Measurements from ENCODE around the gene RAB44.

Gene RAB44

DNA sequence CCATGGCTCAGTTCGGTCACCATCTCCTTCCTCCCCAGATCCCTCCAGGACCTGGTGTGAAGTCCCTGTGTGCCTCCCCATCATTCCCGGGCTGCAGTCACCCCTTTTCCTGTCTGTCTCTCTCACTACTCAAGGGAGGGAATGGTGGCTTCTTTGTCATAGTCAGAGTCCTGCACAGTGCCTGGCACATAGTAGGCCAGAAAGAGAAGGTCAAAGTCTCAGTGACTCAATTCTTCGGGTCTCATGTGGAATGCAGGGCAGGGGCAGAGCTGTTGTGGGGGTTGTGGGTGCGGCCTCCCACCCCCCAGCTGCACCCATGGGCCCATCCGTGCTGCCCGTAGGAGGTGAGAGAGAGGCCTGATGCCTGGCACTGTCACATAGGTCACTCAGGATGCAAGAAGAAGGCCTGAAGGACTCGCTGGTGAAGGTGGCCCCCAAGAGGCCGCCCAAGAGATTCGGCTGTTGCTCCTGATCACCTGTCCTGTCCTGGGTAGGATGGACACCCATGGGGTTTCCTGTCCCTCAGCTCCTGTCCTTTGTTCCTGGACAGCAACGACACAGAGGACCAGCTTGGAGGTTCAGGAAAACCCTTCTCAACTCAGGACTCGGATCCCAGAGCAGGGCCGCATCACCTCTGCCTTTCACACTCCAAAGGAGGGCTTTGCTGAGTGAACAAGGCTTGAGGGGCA is 34.1 kb downstream of the RAB44 start:
- DNase-seq = no peak

DNA sequence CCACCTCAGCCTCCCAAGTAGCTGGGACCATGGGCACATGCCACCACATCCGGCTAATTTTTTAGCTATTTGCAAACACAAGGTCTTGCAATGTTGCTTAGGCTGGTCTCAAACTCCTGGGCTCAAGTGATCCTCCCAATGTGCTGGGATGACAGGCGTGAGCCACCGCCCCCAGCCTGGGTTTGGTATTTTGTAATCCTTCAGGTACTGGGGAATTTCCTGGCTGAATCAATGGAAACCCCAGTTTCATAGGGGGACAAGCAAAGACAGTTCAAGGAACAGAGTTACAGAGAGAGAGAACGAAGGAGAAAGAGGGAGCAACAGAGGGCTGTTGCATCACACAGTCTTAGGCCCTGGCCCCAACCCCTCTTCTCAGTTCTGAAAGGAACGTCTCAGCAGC is 35.7 kb downstream of the RAB44 start:
- DNase-seq = no peak

DNA sequence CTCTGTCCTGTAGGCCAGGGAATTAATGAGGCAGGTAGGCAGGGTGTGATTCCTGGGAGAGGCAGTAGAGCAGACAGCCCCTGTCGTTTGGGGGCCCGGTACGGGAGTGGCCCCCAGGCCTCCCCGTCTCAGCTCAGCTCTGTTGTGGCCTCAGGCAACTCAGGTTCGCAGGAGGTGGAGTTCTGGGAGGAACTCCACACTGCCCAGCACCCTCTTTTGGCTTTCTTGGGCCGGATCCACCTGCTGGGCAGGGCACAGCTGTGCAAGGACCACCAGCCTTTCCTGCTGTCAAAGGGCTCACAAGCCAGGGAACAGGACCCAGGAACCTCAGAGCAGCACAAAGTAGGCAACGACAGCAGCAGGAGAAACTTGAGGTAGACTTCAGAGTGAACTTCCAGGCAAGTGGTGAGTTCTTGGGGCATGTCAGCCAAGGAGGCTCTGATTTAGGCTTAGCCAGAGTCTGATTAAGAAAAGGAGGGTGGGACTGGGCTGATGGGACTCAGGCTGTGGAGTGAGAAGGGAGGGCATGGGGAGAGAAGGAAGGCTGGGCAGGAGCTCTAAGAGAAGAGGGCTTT is 36.9 kb downstream of the RAB44 start:
- DNase-seq = no peak

DNA sequence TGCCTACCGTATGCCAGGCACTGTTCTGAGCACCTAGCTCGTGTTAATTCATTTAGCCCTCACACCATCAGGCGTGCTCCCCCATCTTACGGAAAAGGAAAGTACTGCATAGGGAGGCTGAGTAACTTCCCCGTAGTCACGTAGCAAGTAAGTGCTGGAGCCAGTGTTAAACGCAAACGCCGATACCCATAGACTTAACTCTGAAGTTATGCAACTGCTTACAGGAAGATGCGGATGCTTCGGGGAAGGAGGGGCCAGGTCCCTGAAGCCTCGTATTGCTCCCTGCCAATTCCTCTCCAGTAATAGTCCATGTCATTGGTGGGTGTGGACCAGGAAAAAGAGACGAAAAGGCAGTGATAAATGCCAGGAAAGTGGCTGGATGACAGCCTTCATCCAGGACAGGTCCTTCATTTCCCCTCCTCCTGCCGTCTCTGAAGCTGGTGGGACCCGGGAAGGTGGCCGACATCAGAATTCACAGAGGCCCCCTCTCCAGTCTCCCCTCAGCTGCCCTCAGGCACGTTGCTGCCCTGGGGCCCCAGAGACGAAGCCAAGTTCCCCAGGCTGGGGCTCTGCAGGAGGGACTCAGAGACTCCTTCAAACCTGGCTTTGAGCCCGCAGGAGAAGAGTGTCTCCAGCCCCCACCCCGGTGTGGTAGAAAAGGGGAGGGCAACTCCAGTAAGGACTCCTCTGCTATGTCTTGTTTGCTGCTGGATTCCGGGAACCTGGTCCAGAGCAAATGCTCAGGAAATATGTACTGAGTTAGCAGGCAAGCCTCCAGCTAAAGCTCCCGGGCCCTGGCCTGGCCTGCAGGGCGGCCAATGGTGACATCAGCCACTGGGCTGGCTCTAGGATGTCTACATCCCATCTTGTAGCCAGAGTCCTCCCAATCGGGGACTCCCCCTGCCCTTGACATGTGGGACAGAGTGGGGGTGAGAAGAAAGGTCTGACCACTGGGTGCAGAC is 37.8 kb downstream of the RAB44 start:
- no peak for DNase-seq

DNA sequence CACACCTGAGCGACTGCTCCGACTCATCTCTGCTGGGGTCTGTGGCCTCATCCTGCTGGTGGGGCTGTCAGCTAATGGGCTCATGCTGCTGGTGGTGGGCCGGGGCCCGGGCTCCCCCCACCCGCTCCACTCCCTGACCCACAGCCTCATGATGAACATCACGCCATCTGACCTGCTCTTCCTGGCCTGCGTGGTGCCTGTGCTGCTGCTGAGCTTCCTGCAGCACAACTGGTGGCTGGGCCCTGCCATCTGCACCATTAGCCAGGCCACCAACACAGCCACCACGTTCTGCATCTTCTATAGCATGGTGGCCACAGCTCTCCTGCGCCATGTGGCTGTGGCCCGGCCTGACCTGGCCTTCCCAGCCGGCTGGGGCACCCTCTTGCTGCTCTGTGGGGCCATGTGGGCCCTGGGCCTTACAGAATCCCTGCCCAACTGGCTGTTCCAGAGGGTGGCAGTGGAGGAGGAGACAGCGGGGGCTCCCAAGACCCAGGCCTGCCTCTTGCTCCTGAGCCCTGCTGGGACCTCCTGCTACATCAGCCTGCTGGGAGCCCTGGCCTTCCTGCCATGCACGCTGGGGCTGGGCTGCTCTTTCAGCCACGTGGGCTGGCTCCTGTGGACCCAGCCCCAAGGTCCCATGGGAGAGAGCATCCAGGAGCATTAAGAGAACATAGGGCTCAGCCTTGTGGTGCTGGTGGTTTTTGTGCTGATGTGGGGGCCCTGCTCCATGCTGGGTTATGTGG is 39.6 kb downstream of the RAB44 start:
- DNase-seq = no peak

DNA sequence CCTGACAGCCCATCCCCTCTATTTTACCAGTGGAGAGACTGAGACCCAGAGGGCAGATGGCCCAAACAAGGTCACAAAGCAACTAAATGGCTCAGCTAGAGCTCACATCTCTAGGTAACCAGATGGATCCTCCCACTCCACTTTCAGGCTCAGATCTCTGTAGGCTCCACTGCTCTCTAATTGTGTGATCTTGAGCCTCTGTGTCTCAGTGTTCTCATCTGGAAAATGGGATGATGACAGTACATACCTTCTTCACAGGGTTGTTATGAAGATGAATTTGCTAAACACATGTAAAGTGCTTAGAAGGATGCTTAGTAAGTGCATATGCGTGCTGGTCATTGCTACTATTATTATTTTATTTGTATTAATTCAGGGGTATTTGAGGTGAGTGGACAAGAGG is 40.5 kb downstream of the RAB44 start:
- no peak for DNase-seq

DNA sequence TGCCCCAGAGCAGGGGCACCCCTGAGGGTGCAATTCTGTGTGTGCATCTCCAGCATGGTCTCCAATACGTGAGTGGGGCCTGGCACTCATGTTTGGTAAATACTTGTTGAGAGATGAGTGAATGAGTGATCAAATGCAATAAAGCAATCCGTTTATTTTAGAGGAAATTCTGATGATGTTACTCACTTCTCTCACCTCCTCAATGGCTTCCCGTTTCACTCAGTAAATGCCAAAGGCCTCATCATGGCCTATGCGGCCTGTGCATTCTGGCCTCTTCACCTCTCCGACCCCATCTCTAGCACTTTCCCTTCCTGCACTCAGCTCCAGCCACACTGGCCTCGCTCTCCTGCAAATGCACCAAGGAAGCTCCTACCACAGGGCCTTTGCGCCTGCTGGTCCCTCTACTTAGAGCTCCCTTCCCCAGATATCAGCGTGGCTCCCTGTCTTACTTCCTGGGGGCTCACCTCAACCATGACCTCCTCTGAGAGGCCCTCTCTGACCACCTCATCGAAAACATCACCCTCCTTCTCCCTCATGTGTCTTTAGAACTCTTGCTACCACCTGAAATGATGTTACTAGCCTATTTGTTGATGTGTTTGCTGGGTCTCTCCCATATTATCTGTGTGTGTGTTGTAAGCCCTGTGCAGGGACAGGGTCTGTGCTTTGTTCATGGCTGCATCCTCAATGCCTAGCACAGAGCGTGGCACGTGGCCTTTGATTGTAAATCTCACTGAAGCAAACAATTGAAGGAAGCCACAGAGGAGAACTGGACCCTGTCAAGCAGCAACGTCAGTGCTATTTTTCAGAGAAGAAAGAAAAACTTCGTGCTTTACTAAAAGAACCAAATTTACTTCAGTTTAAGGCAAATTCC is 42.6 kb downstream of the RAB44 start:
- no peak for DNase-seq

DNA sequence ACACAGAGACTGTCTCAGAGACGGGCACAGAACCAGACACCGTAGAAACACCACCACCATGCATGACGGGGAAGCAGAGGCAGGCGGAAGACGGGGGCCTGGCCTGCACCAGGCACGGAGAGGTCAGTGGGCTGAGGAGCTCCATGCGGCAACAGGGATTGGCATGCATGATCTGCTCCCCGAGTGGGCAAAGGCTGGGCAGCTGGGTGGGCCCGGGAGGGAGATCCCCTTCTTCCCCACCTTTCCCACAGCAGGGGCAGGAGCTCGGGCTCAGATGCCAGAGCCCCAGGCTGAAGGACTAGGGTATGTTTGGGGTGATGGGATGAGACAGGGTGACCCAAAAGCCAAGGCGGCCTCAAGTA is 43.2 kb downstream of the RAB44 start:
- no peak for DNase-seq

DNA sequence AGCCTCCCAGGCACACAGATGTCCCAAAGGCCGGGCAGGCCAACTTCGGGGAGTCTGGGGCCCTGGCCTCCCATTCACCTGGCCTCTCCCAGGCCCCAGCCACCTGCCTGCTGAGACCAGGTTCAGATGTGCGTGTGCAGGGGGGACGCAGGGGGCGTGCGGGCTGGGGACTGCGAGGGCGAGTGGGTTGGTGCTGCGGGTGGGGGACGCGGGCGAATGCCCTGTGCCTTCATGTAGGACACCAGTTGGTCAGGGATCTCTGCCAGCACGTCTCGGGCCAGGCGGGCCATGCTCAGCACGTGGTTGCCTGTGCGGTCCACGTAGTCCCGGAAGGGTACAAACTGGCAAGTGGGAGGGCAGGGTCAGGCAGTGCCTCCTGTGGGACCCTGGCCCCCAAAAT is 44.5 kb downstream of the RAB44 start:
- no peak for DNase-seq

DNA sequence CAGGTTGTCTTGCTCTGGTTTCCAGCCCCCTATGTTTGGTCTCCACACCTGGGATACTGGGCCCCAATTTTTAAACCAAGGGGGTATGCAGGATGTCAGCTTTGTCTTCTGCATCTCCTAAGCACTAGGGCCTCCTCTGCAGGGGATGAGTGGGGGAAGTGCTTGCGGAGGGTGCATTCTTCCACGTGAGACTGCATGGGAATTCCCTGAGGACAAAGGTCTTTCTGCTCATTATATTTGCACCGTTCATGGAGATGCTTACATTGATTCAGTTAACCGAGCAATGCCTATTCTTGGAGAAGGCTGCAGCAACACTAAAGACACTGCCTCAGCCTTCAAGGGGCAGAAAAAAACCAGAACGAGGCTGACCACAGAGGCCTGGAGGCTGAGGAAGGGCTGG is 45.4 kb downstream of the RAB44 start:
- DNase-seq = no peak

DNA sequence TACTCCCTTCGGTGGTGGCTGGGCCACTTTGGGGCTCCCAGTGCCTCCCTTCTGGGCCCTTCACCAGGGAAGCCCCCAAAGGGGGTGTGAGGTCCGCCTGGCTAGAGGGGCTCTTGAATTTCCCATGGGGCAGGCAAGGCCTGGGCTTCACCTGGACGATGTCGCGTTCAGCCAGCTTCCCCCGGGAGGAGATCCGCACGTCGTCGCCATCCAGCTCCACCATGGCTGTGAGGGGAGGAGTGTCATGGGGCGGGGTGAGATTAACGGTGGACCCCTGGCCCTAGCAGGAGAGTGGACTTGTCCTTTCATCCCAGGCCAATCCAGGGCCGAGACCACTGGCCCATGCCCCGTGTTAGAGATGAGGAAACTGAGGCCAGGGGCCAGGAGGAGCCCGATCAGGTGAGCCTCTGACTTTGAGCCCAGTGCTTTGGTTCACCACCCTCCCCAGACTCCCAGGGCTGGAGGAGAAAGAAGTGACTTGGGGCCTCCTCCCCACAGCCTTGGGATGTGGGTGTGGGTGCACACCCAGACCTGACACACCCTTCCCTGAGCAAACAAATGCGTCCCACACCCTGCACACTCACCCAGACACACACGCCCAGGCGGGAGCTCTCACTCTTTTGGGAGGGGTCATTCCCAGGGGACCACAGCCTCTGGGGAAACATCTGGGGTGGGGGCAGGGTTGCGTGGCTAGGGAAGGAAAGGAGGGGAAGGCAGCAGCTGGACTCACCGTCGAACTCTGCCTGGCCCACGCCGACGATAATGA is 46.1 kb downstream of the RAB44 start:
- no peak for DNase-seq

DNA sequence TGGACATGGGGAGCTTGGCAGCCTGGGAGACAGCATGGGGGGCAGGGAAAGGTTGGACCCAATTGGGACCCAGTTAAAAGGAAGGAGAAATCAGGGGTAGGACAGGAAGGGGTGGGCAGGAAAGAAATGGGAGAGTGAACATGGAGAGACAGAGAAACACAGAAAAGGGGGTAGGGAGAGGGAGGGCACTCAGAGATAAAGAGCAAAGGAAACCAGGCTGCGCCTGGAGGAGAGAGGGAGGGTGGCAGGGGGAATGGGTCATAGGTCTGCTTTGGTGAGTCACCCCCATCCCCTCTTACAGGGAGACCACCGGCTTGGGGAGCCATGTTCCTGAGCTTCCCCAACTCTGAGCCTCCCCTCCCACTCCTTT is 46.7 kb downstream of the RAB44 start:
- no peak for DNase-seq

DNA sequence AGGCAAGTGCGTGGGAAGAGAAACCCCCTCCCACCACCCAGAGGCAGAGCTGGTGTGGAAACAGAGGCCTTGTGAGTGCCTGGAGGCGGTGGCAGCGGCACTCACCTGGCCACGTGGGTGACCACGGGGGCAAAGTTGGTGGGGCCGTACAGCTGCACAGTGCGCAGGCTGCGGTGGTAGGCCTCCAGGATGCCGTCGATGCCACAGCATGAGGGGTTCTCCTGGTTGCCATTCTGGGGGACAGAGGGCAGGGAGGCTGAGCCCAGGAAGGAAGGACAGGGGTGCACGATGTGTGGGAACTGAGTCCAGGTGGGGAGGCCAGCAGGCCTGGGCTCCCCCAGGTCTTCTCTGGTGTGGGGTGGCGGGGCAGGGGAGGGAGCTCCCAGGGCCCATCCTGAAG is 47.7 kb downstream of the RAB44 start:
- DNase-seq = no peak

DNA sequence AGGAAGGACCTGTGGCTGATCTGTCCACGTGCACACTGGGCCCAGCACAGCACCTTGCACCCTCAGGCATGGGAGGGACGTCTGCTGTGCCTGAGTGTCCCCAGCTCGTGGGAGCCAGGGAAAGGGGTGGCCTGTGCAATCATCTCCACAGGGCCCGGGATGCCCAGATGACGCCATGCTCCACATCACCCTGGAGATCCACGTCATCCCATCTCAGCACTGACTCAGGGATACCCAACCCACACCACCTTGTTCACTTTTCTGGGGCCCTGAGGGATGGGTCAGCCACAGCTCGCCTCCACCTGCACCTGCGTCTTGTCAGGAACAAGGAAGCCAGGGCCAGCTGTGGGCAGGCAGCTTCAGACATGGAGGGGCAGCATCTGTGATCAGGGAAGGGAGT is 48.2 kb downstream of the RAB44 start:
- DNase-seq = no peak

DNA sequence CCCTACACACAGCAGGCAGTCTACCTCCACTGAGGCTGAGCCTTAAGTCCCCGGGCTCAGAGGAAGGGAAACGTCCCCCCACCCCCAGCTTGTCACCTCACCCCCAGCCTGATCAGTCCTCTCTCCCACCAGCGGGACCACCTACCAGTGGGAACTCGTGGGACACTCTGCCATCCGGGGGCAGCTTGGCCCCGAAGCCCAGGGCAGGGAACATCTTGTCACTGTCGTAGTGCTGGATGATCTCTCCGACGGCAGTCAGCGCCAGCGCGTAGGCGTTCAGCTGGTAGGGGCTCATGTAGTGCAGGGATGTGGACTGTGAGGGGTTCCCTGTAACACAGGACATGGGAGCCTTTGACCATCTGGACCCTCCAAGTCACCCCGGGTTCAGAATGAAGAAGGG is 48.6 kb downstream of the RAB44 start:
- no peak for DNase-seq

DNA sequence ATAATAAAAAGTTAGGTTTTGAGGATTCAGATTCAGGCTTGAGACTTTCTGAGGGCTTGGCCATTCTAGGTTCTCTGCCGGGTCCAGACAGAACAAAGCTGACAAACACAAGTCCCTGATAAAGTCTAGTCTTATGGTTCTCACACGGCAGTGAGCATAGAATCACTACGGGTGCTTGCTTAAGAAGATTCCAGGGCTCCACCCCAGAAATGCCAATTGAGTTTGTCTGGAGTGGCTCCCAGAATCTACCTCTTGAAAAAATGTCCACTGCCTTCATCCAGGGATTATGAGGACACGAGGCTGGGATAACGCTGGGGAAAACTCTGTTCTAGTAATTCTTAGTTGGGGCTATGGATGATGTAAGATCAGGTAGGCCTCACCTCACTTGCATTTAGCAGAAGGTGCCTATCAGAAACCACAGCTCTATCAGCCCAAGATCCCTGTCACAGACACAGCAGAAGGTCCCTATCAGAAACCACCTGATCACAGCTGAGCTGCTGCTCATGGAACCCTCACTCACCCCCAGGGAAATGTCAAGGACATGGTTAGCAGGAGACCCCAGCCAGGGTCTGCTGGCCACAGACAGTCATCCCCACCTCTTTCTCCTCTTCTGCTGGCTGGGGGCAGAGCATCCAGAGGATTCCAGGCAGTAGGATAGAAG is 52.3 kb downstream of the RAB44 start:
- no peak for DNase-seq

DNA sequence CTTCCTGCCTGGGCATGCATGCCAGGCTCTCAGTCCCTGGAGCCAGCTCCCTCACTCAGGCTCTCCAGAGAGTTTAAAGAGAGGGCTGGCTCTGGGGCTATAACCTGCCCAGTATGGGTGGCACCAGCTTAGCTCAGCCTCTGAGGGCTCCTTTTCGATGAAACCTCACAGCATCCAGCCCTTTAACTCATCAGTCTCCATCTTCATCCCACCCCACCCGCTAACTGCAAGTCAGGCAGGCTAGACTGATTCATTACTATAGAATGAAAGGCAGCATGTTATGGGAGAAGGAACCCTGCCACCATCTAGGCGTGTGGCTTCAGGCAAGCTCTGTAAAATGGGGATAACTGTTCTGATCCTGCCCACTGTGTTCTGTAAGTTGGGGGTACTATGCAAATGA is 53.5 kb downstream of the RAB44 start:
- DNase-seq = no peak

DNA sequence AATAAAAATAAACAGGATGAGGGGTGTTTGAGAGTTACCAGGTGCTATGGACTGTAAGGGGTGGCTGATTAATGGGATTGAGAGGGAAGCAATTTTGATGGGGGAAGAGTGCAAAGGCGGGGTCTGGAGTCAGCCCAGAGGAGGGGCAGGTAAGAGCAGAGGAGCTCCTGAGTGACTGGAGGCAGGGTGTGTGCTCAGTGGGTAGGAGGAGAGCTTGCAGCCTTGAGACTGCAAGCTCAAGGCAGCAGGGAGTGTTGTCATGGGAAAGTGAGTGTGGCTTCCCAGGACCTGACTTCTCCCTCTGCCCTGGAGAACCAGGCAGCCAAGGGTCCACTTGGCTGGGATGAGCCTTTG is 54.2 kb downstream of the RAB44 start:
- DNase-seq = no peak

DNA sequence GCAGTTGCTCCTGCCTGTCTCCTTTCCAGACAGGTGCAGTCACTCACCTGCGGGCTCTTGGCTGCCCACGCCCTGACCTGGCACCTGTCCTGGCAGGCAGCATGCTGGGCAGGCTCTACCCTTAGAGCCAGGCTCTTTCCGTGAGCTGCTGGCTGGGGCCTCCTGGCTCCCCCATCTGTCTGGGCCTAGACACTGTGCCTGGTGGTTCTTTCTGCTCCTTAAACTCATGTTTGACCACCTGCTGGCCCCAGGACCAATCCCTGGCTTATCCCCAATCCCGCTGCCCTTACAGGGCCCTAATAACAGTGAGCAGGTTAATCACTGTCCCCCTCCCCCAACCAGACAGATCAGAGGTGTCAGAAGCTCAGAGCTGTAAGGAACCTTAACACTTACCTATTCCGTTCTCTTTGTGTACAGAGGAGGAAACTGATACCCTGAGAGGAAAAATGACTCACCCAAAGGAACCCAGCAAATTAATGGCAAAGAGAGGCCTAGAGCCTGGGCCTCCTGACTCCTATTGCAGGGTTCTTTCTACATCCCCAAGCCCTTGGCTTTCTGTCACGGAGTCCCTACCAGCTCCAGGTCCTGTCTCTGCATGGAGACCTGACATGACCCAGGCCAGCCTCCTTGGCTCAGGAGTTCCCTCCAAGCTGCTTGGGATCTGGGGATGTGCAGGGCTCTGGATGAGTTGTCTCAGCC is 54.7 kb downstream of the RAB44 start:
- DNase-seq = no peak

DNA sequence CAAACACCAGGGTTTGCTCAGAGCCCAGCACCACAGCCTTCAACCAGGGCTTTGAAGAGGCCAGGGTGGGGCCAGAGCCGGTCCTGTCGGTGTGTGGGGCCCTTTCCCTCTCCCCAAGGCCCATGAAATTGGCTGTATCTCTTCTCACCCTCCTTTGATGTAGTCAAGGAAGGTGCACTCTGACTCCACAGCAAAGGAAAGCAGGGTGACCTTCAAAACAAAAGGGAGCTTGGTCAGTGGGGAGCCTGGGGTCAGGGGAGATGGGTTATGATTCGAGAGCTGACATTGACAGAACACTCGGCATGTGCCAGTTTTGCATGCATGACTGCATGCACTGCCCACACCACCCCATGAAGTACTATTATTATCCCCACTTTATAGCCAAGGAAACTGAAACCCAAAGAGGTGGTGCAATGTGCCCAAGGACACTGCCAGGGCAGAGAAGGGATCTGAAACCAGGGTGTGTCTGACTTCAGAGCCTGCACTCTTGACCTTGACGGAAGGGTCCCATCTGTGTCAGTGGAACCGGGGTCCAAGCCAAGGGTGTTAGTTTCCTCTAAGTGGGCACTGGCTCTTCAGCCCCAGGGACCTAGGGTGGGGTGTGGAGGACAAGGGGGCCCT is 55.4 kb downstream of the RAB44 start:
- no peak for DNase-seq

Data from stimulated activated CD4-positive, alpha-beta T cell treated with anti-CD3 and anti-CD28 coated beads, Interleukin-2, amount 100 ng/mL, for 48 hours (primary cell).